Renal cortical epithelial cell (primary cell): ENCODE data around the gene KAZN. TPM values are rescaled to one million over a fixed set of nuclear protein-coding genes. Genes with fewer than 3 reads are reported as not detected.

ENCODE experiments used
- DNase-seq: peaks from one replicate; pipeline ENCODE4 v3.0.0-alpha.2; 2011; ENCODE audit warnings: low read depth
- total RNA-seq: library from RNA; depleted of rRNA; stranded (reverse); fragments of >200 nt; gene quantifications from 2 replicates; pipeline ENCODE4 v1.2.3, GENCODE V29; 2014

The KAZN gene
- total RNA-seq, 1 donor from 2014 or later, result 30.8 TPM

GRCh38 chr1:14887044-14887566 is 288.6 kb downstream of the KAZN start:
- no peak for DNase-seq

GRCh38 chr1:14887764-14888350 is 289.4 kb downstream of the KAZN start:
- no peak for DNase-seq

- DNase-seq, result no peak
Measured at GRCh38 chr1:14888374-14888773, 289.9 kb downstream of the KAZN start.

- no peak for DNase-seq
Measured at GRCh38 chr1:14889825-14890440, 291.4 kb downstream of the KAZN start.

GRCh38 chr1:14891991-14892390 is 293.5 kb downstream of the KAZN start:
- no peak for DNase-seq

GRCh38 chr1:14894811-14895560 is 296.5 kb downstream of the KAZN start:
- DNase-seq, result no peak

GRCh38 chr1:14895727-14896126 is 297.2 kb downstream of the KAZN start:
- no peak for DNase-seq

GRCh38 chr1:14896381-14897079 is 298.0 kb downstream of the KAZN start:
- no peak for DNase-seq

GRCh38 chr1:14897080-14897449 is 298.6 kb downstream of the KAZN start:
- no peak for DNase-seq

- DNase-seq, result no peak
Measured at GRCh38 chr1:14897547-14897946, 299.1 kb downstream of the KAZN start.

- no peak for DNase-seq
Measured at GRCh38 chr1:14897997-14898645, 299.6 kb downstream of the KAZN start.

GRCh38 chr1:14899686-14900085 is 301.2 kb downstream of the KAZN start:
- no peak for DNase-seq

GRCh38 chr1:14901371-14901954 is 303.0 kb downstream of the KAZN start:
- no peak for DNase-seq

- DNase-seq, result no peak
Measured at GRCh38 chr1:14903922-14904321, 305.4 kb downstream of the KAZN start.

- no peak for DNase-seq
Measured at GRCh38 chr1:14906665-14907064, 308.2 kb downstream of the KAZN start.

GRCh38 chr1:14907416-14907815 is 308.9 kb downstream of the KAZN start:
- no peak for DNase-seq

- DNase-seq, result no peak
Measured at GRCh38 chr1:14909273-14909672, 310.8 kb downstream of the KAZN start.

- DNase-seq, result no peak
Measured at GRCh38 chr1:14909920-14910460, 311.5 kb downstream of the KAZN start.

GRCh38 chr1:14910984-14911721 is 312.7 kb downstream of the KAZN start:
- DNase-seq, result peak; percentile 50

GRCh38 chr1:14912839-14913481 is 314.5 kb downstream of the KAZN start:
- no peak for DNase-seq
